GM18868 (cell line): ENCODE measurements around the gene VAMP1.
"Not testable (repeated sequence)": the region's sequence is repeated elsewhere in the genome, so short reads cannot be mapped to it uniquely, and the experiment has no call there.

Source experiments
- ATAC-seq: cut with Tn5 transposase; IDR thresholded peaks from one replicate; pipeline ENCODE4 v1.9.1; 2021; ENCODE audit warnings: mild to moderate bottlenecking, moderate library complexity; ENCODE audit not compliant: unreplicated experiment

The VAMP1 gene

GRCh38 chr12:6471989-6472360 lies 1.5 kb upstream of the VAMP1 start:
- ATAC-seq: no peak

- ATAC-seq: no peak
These were observed 685 bp downstream of the VAMP1 start for GRCh38 chr12:6469609-6470374.

GRCh38 chr12:6469092-6469491 lies 1.4 kb downstream of the VAMP1 start:
- ATAC-seq: no peak

- no peak for ATAC-seq
These were observed 2.2 kb downstream of the VAMP1 start for GRCh38 chr12:6468283-6468575.

GRCh38 chr12:6467571-6468282 lies 2.8 kb downstream of the VAMP1 start:
- not testable (repeated sequence) for ATAC-seq

- not testable (repeated sequence) for ATAC-seq
These were observed 3.7 kb downstream of the VAMP1 start for GRCh38 chr12:6466751-6467150.

GRCh38 chr12:6466184-6466573 lies 4.3 kb downstream of the VAMP1 start:
- ATAC-seq: no peak

GRCh38 chr12:6465467-6466183 lies 4.9 kb downstream of the VAMP1 start:
- ATAC-seq: no peak

GRCh38 chr12:6464531-6464930 lies 5.9 kb downstream of the VAMP1 start:
- ATAC-seq: no peak

- ATAC-seq: no peak
These were observed 6.6 kb downstream of the VAMP1 start for GRCh38 chr12:6463858-6464257.

GRCh38 chr12:6463216-6463615 lies 7.3 kb downstream of the VAMP1 start:
- ATAC-seq: no peak

- ATAC-seq: no peak
These were observed 8.1 kb downstream of the VAMP1 start for GRCh38 chr12:6462234-6462995.

- ATAC-seq: peak; percentile 89
These were observed 8.9 kb downstream of the VAMP1 start for GRCh38 chr12:6461401-6462233.

- no peak for ATAC-seq
These were observed 9.6 kb downstream of the VAMP1 start for GRCh38 chr12:6460751-6461371.

- no peak for ATAC-seq
These were observed 11.5 kb downstream of the VAMP1 start for GRCh38 chr12:6459004-6459337.

- ATAC-seq: no peak
These were observed 12.0 kb downstream of the VAMP1 start for GRCh38 chr12:6458281-6459003.

- no peak for ATAC-seq
These were observed 13.1 kb downstream of the VAMP1 start for GRCh38 chr12:6457220-6457945.

GRCh38 chr12:6452944-6453630 lies 17.4 kb downstream of the VAMP1 start:
- ATAC-seq: no peak
